Activated T-cell treated with anti-CD3 and anti-CD28 coated beads, Interleukin-2, amount 50 U/mL, for 72 hours (primary cell): ENCODE data around the gene COX6A2. TPM values are rescaled to one million over a fixed set of nuclear protein-coding genes. Genes with fewer than 3 reads are reported as not detected.

ENCODE experiments used
- ATAC-seq, 2 donors: fragments of 150-1000 bp; cut with Tn5 transposase; replicated peaks in 1 of 2; 2 replicates each; pipeline ENCODE4 v1.10.0; 2021; ENCODE audit warnings: moderate library complexity in 2 of 2, mild to moderate bottlenecking in 1 of 2
- DNase-seq, 2 donors: peaks; one replicate each; pipeline ENCODE4 v3.0.0; 2021 to 2022; ENCODE audit warnings: mixed read lengths in 1 of 2
- H3K27ac Mint-ChIP-seq: one replicate; pipeline ENCODE4 v1.8.0; 2022; ENCODE audit warnings: mild to moderate bottlenecking, moderate library complexity, mixed read lengths
- H3K27me3 Mint-ChIP-seq: one replicate; pipeline ENCODE4 v1.8.0; 2022; ENCODE audit warnings: low read depth, mixed read lengths
- H3K36me3 Mint-ChIP-seq, 2 donors: one replicate each; pipeline ENCODE4 v1.8.0; 2022; ENCODE audit warnings: mixed read lengths in 2 of 2, mild to moderate bottlenecking in 1 of 2; ENCODE audit not compliant: insufficient read depth in 2 of 2
- H3K4me1 Mint-ChIP-seq: one replicate; pipeline ENCODE4 v1.8.0; 2022; ENCODE audit warnings: low read depth, mixed read lengths
- H3K4me3 Mint-ChIP-seq, 2 donors: one replicate each; pipeline ENCODE4 v1.8.0; 2022; ENCODE audit warnings: mild to moderate bottlenecking in 2 of 2, mixed read lengths in 2 of 2, moderate library complexity in 2 of 2
- H3K9me3 Mint-ChIP-seq, 2 donors: one replicate each; pipeline ENCODE4 v1.8.0; 2022; ENCODE audit warnings: mixed read lengths in 2 of 2
- total RNA-seq, 2 donors: library from RNA; stranded (reverse); gene quantifications; one replicate each; pipeline ENCODE4 v1.2.3, GENCODE V29; 2022

Gene COX6A2
- total RNA-seq, 2 donors from 2014 or later, result not detected

DNA sequence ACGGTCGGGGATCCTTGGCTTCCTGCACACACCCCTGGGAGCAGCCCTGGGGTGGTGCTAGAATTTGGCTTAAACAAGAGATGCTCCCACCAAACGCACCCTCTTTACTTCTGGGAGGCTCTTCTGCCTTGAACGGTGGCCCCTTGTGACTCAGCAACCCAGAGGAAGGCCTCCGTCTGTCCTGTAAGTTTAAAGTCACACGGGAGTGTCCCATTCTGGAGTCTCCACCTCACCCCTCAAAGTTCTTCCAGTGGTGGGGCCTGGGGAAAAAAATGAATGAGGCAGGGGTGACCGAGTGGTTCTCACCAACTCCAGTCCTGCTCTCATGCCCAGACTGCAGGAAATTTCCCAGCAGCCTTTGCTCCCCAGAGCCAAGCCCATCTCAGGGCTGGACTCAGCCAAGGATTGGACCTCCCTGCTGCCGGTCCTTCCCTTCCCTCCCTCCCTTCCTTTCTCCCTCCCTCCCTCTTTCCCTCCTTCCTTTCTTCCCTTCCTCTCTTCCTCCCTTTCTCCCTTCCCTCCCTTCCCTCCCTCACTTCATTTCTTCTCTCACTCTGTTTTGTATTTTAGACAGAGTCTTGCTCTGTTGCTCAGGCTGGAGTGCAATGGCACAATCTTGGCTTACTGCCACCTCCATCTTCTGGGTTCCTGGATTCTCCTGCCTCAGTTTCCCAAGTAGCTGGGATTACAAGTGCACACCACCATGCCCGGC lies 23.7 kb downstream of the COX6A2 start:
- H3K4me3 Mint-ChIP-seq, result no peak overlapping the region
- H3K27ac Mint-ChIP-seq, result no peak overlapping the region

DNA sequence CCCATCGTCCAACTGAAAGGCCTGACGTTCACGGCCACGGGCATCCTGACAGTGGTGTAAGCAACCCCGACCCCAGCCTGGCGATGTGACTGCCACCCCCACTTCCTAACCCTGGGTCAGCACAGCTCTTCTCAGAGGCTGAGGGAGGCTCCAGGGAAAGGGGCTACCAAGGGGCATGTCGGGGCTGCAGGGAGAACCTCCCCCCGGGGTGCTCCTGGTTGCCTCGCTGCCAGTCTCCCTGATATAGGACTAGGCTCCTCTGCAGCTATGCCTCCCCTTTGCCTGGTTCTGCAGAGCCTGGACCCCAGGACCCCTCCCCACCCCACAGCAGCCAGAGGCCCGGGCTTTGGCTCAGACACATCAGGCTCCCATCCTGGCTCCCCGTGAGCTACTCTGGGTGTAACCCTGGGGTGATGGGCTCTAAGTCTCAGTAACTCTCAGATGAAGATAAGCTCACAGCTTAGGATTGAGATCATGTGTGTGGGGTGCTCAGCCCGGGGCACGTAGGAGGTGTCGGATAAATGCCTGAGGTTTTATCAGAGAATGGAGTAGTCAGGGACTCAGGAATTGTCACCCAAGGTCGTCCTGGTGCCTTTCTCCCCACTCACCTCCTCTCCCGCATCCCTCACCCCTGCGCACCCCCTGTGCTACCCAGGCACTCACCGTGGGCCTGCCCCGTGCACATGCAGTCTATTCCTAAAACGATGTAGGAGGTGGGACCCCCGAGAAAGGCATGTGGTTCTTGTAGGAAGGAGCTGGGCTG lies 24.4 kb downstream of the COX6A2 start:
- Mint-ChIP-seq H3K36me3 (peaks cover 0 to 3% of the 10 kb centered on the region in 2 donors), H3K27me3 (no peaks in the 10 kb centered on the region), H3K27ac (no peak overlapping the region), H3K4me1 (peaks cover 17% of the 10 kb centered on the region), H3K4me3 (no peak overlapping the region), H3K9me3 (peaks cover 0 to 9% of the 10 kb centered on the region in 2 donors)
- DNase-seq (no peak), ATAC-seq (no peak)

More for the DNA sequence above, 23.7 kb downstream of the COX6A2 start:
- peaks cover 0 to 4% of the 10 kb centered on the region in 2 donors for H3K9me3 Mint-ChIP-seq
- ATAC-seq (no peak), DNase-seq (no peak)
- no peaks in the 10 kb centered on the region for H3K27me3 Mint-ChIP-seq
- peaks cover 13% of the 10 kb centered on the region for H3K4me1 Mint-ChIP-seq
- H3K36me3 Mint-ChIP-seq, result peaks cover 0 to 3% of the 10 kb centered on the region in 2 donors

DNA sequence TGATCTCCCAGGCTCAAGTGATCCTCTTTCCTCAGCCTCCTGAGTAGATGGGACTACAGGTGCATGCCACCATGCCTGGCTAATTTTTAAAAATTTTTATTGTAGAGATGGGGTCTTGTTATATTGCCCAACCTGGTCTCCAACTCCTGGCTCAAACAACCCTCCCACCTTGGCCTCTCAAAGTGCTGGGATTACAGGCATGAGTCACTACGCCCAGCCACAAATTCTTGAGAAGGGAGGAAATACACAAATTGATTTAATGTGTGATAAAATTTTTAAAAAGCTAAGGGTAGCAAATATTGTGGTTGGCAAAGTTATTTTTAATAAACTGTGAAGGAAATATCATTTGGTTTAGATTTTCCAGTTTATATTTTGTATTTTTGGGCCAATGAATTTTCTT lies 25.5 kb downstream of the COX6A2 start:
- H3K4me1 Mint-ChIP-seq, result peaks cover 17% of the 10 kb centered on the region
- H3K27ac Mint-ChIP-seq, result no peak overlapping the region

GRCh38 chr16:31401436-31401835 lies 26.7 kb downstream of the COX6A2 start:
- Mint-ChIP-seq H3K4me3 (no peak overlapping the region), H3K27ac (no peak overlapping the region), H3K36me3 (peaks cover 0 to 3% of the 10 kb centered on the region in 2 donors), H3K27me3 (no peaks in the 10 kb centered on the region), H3K9me3 (peaks cover 0 to 9% of the 10 kb centered on the region in 2 donors), H3K4me1 (peaks cover 17% of the 10 kb centered on the region)
- ATAC-seq, result no peak
- no peak for DNase-seq

More for the DNA sequence above, 25.5 kb downstream of the COX6A2 start:
- H3K4me3 Mint-ChIP-seq, result no peak overlapping the region
- peaks cover 0 to 3% of the 10 kb centered on the region in 2 donors for H3K36me3 Mint-ChIP-seq
- no peaks in the 10 kb centered on the region for H3K27me3 Mint-ChIP-seq
- no peak for ATAC-seq
- peaks cover 0 to 9% of the 10 kb centered on the region in 2 donors for H3K9me3 Mint-ChIP-seq
- DNase-seq, result no peak

GRCh38 chr16:31400191-31400590 lies 28.0 kb downstream of the COX6A2 start:
- DNase-seq (peak; percentile 23 to 27), ATAC-seq (peak; percentile 63 to 66)
- Mint-ChIP-seq H3K4me1 (peaks cover 17% of the 10 kb centered on the region), H3K4me3 (no peak overlapping the region), H3K36me3 (peaks cover 0 to 3% of the 10 kb centered on the region in 2 donors), H3K27me3 (peaks cover 4% of the 10 kb centered on the region), H3K27ac (no peak overlapping the region), H3K9me3 (peaks cover 0 to 9% of the 10 kb centered on the region in 2 donors)

DNA sequence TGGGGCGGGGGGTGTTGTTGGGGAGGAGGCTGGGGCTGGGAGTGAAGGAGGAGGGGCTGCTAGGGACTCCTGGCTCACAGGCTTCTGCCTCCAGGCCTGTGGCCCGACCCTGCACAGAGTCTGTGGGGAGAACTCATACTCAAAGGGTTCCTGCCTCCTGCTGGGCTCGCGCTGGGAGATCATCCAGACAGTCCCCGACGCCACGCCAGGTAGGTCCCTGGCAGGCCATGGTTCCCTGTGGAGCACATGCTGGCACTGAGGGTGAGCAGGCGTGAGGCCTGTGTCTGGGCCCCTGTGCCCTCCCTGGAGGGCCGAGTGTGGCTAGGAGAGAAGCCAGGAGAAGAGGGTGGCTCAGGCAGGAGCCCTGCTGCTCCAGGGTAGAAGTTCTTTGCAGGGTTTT lies 30.5 kb downstream of the COX6A2 start:
- DNase-seq (no peak), ATAC-seq (no peak)
- peaks cover 18% of the 10 kb centered on the region for H3K4me1 Mint-ChIP-seq
- H3K4me3 Mint-ChIP-seq, result no peak overlapping the region
- peaks cover 0 to 3% of the 10 kb centered on the region in 2 donors for H3K36me3 Mint-ChIP-seq
- H3K27ac Mint-ChIP-seq, result no peak overlapping the region
- H3K27me3 Mint-ChIP-seq, result peaks cover 6% of the 10 kb centered on the region
- H3K9me3 Mint-ChIP-seq, result peaks cover 0 to 9% of the 10 kb centered on the region in 2 donors

- Mint-ChIP-seq H3K9me3 (peaks cover 0 to 9% of the 10 kb centered on the region in 2 donors), H3K4me1 (peaks cover 16% of the 10 kb centered on the region), H3K27me3 (peaks cover 6% of the 10 kb centered on the region), H3K27ac (no peak overlapping the region), H3K4me3 (no peak overlapping the region), H3K36me3 (peaks cover 0 to 3% of the 10 kb centered on the region in 2 donors)
- no peak for DNase-seq
- ATAC-seq, result no peak
Observed at GRCh38 chr16:31397096-31397660, 31.0 kb downstream of the COX6A2 start.

DNA sequence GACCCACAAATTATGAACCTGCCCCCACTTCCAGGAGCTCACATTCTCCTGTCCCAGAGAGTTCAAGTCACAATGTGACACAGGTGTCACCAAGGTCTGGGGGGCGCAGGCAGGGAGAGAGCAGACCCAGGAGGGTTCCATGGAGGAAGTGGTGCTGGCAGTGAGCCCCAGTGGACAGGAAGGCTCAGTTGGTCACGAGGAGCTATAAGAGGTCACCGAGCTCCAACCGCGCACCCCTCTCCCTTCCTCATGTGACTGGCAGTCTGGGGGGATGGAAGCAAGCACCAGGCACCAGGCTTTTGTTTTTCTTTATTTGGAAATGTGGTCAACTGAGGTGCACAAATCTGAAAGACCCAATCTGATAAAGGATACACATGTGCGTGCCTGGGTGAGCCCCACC lies 32.5 kb downstream of the COX6A2 start:
- H3K9me3 Mint-ChIP-seq, result peaks cover 0 to 9% of the 10 kb centered on the region in 2 donors
- ATAC-seq (no peak), DNase-seq (no peak)
- peaks cover 0 to 3% of the 10 kb centered on the region in 2 donors for H3K36me3 Mint-ChIP-seq
- H3K27me3 Mint-ChIP-seq, result peaks cover 6% of the 10 kb centered on the region
- peaks cover 16% of the 10 kb centered on the region for H3K4me1 Mint-ChIP-seq
- H3K4me3 Mint-ChIP-seq, result no peak overlapping the region
- no peak overlapping the region for H3K27ac Mint-ChIP-seq

DNA sequence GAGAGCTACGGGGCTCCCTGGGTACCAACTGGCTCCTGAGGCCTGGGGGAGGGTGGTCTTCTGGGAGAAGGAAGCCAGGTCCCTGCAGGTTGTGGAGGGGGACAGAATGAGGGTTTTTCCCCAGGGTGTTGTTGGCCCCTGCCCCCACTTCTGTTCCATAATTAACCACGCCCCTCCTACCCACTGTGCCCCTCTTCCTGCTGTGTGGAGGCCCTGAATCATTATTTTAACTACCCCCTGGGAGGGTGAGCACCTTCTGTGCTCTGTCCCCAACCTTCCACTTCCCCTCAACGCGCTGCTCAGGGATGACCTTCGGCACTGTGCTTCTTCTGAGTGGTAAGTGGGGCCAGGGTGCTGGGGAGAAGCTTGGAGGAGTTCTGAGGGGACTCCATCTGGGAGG lies 35.1 kb downstream of the COX6A2 start, which contains the start of gene ITGAD:
TSS of gene ITGAD (plus strand) at position 280 of the 400 bp plus-strand sequence. CDS start at position 306, 26 bp downstream.
- H3K27ac Mint-ChIP-seq, result no peak within 1 kb of the TSS
- peaks cover 6% of the 10 kb centered on the region for H3K27me3 Mint-ChIP-seq
- H3K4me3 Mint-ChIP-seq, result no peak within 1 kb of the TSS
- H3K36me3 Mint-ChIP-seq, result no peaks in the 10 kb centered on the region
- DNase-seq (no peak), ATAC-seq (no peak)
- peaks cover 5% of the 10 kb centered on the region for H3K4me1 Mint-ChIP-seq
- H3K9me3 Mint-ChIP-seq, result no peaks in the 10 kb centered on the region

- ATAC-seq, result no peak
- Mint-ChIP-seq H3K9me3 (no peaks in the 10 kb centered on the region), H3K4me3 (no peak overlapping the region), H3K27me3 (peaks cover 12% of the 10 kb centered on the region), H3K36me3 (no peaks in the 10 kb centered on the region), H3K27ac (no peak overlapping the region), H3K4me1 (peaks cover 27% of the 10 kb centered on the region)
- no peak for DNase-seq
Observed at GRCh38 chr16:31390504-31391041, 37.6 kb downstream of the COX6A2 start.

DNA sequence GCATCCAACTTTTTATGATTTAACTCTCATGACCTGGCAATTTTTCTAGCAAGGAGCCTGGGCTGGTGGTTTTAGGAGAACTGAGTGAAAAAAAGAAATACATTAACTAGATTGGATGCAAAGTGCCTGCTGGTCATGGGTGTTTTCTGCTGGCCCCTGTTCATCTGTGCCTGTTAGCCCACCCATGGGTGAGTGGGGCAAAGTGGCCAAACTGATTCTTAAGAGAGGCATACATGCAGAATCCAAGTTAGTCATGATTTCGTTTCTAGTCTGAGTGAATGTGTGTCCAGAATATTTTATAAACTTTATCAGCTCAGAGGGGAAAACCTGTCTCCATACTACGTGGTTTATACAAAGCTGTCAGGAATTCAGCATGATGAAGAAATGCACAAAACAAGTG lies 39.6 kb downstream of the COX6A2 start:
- H3K27ac Mint-ChIP-seq, result no peak overlapping the region
- no peak for ATAC-seq
- peaks cover 6% of the 10 kb centered on the region for H3K27me3 Mint-ChIP-seq
- no peak overlapping the region for H3K4me3 Mint-ChIP-seq
- H3K9me3 Mint-ChIP-seq, result no peaks in the 10 kb centered on the region
- H3K4me1 Mint-ChIP-seq, result peaks cover 36% of the 10 kb centered on the region
- no peak for DNase-seq
- no peaks in the 10 kb centered on the region for H3K36me3 Mint-ChIP-seq

DNA sequence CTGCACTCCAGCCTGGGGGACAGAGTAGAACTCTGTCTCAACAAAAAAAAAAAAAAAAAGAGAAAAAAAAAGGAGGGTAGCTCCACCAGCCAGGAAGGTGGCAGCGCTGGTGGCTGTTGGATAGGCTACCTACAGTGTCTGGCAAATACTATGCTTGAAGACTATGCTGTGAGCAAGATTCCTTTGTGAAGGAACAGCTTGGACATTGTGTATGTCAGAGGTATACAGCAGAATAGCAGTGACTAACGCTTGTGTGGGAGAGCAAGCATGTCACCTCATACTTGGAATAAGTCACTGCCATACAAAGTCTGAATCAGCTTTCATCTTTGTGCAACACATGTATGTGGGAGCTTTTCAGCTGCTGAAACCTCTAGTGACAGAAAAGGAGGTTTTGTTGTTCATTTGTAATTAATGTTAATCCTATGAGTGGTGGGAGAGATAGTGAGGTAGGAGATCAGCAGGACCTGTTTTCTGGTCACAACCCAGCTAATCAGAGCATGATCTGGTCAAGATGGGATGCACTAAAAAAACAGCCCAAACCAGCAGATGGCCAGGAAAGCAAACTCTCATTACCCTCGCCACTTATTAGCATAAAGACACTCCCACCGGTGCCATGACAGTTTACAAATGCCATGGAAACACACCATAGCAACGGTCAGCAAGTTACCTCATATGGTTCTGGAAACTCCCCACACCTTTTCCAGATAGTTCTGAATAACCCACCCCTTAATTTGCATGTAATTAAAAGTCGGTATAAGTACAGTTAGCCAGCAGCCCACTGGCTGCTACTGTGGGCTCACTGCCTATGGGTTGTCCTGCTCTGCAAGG lies 41.8 kb downstream of the COX6A2 start:
- ATAC-seq (peak; percentile 95), DNase-seq (peak; percentile 52 to 54)
- H3K27me3 Mint-ChIP-seq, result peaks cover 6% of the 10 kb centered on the region
- H3K36me3 Mint-ChIP-seq, result no peaks in the 10 kb centered on the region
- H3K27ac Mint-ChIP-seq, result peak overlapping the region; percentile 80
- H3K4me1 Mint-ChIP-seq, result peaks cover 38% of the 10 kb centered on the region
- peak overlapping the region; percentile 31 to 76 for H3K4me3 Mint-ChIP-seq
- H3K9me3 Mint-ChIP-seq, result no peaks in the 10 kb centered on the region
